Small intestine (tissue), 7 donors: ENCODE measurements around the gene LRP2BP. TPM values are rescaled to one million over a fixed set of nuclear protein-coding genes. Genes with fewer than 3 reads are reported as not detected.
A peak's percentile ranks its signal among the peaks of the same experiment; 100 is the strongest.

ENCODE experiments used
- DNase-seq, 2 donors: peaks; one replicate each; pipeline versions ENCODE4 v3.0.0 to v3.0.0-alpha.2; 2013
- FAIRE-seq: peaks from 2 replicates; lab custom pipeline; 2012; peaks lifted over from hg19 to GRCh38; lab: Jason Lieb, UNC
- H3K27ac ChIP-seq, 3 donors: one replicate each; pipeline ENCODE4 v1.5.1; 2013; ENCODE audit warnings: low read length in 2 of 3, mild to moderate bottlenecking in 2 of 3, control low read depth in 1 of 3, inconsistent platforms in 1 of 3, low read depth in 1 of 3, moderate library complexity in 1 of 3
- H3K27me3 ChIP-seq, 3 donors: one replicate each; pipeline ENCODE4 v1.6.1; 2013; ENCODE audit warnings: low read length in 3 of 3, inconsistent platforms in 1 of 3; ENCODE audit not compliant: control insufficient read depth in 3 of 3, insufficient read depth in 3 of 3
- H3K36me3 ChIP-seq, 3 donors: one replicate each; pipeline ENCODE4 v1.6.1; 2013; ENCODE audit warnings: low read length in 3 of 3, inconsistent platforms in 1 of 3, low read depth in 1 of 3, mild to moderate bottlenecking in 1 of 3, moderate library complexity in 1 of 3; ENCODE audit not compliant: control insufficient read depth in 3 of 3, insufficient read depth in 2 of 3
- H3K4me1 ChIP-seq, 3 donors: one replicate each; pipeline ENCODE4 v1.6.1; 2013; ENCODE audit warnings: low read length in 2 of 3, inconsistent platforms in 1 of 3, low read depth in 1 of 3, mild to moderate bottlenecking in 1 of 3, moderate library complexity in 1 of 3; ENCODE audit not compliant: control insufficient read depth in 3 of 3, insufficient read depth in 2 of 3
- H3K4me3 ChIP-seq, 3 donors: one replicate each; pipeline ENCODE4 v1.5.1; 2013; ENCODE audit warnings: low read length in 3 of 3, control low read depth in 1 of 3, inconsistent platforms in 1 of 3, low read depth in 1 of 3, mild to moderate bottlenecking in 1 of 3, moderate library complexity in 1 of 3
- H3K9me3 ChIP-seq, 2 donors: one replicate each; pipeline ENCODE4 v1.6.1; 2013; ENCODE audit warnings: low read depth in 1 of 2, low read length in 1 of 2; ENCODE audit not compliant: control insufficient read depth in 2 of 2, insufficient read depth in 1 of 2
- whole genome bisulfite sequencing, 3 donors: extraction: QIAGEN DNeasy Blood & Tissue Kit; methylation state at CpG; one replicate each; pipeline ENCODE4 v1.1.7; 2013; 5-methylcytosine and 5-hydroxymethylcytosine counted together
- polyA plus RNA-seq, 4 donors: library from polyadenylated mRNA; stranded (reverse) in 3 of 4; unstranded in 1 of 4; fragments of 200-250 nt in 3 of 4; fragments of 120-200 nt in 1 of 4; gene quantifications; one replicate each; pipeline versions ENCODE4 v1.2.1 to v1.2.3, GENCODE V29; 2013
- donor health status: healthy with polysubstance abuse.
- donor health status: control.
- donor health status: control.
- donor health status: Bipolar disorder and iron deficiency.
- donor health status: healthy.

LRP2BP gene
- polyA plus RNA-seq, 4 donors: 0.21 to 1.6 (median 0.22) TPM; not detected in 1

DNA sequence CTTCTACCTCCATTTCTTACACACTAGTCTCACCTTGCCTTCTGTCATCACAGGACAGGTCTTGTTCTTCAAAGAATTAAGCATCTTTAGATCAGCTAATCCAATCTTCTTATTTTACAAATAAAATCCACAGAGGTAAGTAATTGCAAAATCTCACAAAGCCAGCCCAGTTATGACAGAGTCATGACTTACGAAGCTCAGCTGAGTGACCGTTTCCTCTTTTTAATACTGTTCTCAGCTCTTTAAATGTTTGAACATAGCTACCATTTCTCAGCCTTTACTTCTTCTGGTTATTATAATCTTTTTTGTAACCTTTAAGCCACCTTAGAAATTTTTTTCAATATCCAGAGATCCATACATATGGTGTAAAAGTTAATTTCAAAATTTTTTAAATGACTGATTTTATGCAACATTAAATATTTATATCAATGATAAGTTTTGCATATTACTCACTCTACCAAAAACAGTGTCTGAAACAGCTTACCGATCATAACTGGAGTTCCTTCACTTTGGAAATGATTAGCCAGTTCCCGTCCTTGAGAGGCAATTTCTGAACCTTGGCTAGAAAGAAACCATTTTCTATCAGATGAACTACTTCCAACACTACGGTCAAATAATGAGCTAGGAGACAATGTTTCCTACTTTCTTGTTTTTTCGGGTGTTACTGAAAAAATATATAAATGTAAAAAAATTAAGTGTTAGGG is 9.7 kb upstream of the LRP2BP start:
- H3K27me3 ChIP-seq: no peaks in the 10 kb centered on the region
- no peaks in the 10 kb centered on the region for H3K4me1 ChIP-seq
- H3K27ac ChIP-seq: peak overlapping the region in 1 of 3 donors; percentile 31
- H3K9me3 ChIP-seq: peaks cover 0 to 3% of the 10 kb centered on the region in 2 donors
- DNase-seq: no peak
- WGBS, 3 donors: 83 to 88% (median 84%) methylated on average over 6 of the region's 6 CpGs
- no peak overlapping the region for H3K4me3 ChIP-seq
- peaks cover 0 to 32% (median 10%) of the 10 kb centered on the region in 3 donors for H3K36me3 ChIP-seq
- no peak for FAIRE-seq

- WGBS, 3 donors: 97 to 98% (median 97%) methylated on average over 4 of the region's 4 CpGs
Observed at GRCh38 chr4:185404031-185404430, 8.3 kb upstream of the LRP2BP start.

DNA sequence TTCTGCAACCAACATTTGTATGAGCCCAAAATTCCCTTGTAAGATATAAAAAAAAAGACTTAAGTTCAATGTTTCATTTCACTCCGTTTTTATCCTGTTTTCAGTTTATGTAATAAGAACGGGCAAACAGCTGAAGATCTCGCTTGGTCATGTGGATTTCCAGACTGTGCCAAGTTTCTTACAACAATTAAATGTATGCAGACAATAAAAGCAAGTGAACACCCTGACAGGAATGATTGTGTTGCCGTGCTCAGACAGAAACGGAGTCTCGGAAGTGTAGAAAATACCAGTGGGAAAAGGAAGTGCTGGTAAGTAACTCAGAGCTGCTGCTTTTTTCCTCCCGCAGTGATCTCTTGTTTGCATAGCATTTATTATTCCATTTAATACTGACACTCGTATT is 3.7 kb upstream of the LRP2BP start:
- H3K9me3 ChIP-seq: no peaks in the 10 kb centered on the region
- H3K27ac ChIP-seq: no peak overlapping the region
- H3K36me3 ChIP-seq: peaks cover 0 to 14% (median 7%) of the 10 kb centered on the region in 3 donors
- DNase-seq: no peak
- no peaks in the 10 kb centered on the region for H3K27me3 ChIP-seq
- WGBS, 3 donors: 77 to 88% (median 82%) methylated on average over 8 of the region's 8 CpGs
- H3K4me1 ChIP-seq: peaks cover 0 to 10% (median 0%) of the 10 kb centered on the region in 3 donors
- FAIRE-seq: no peak
- H3K4me3 ChIP-seq: no peak overlapping the region

More at GRCh38 chr4:185404031-185404430, 8.3 kb upstream of the LRP2BP start:
- no peaks in the 10 kb centered on the region for H3K27me3 ChIP-seq
- no peaks in the 10 kb centered on the region for H3K9me3 ChIP-seq
- no peak overlapping the region for H3K27ac ChIP-seq
- no peak overlapping the region for H3K4me3 ChIP-seq
- peaks cover 0 to 28% (median 7%) of the 10 kb centered on the region in 3 donors for H3K36me3 ChIP-seq
- H3K4me1 ChIP-seq: no peaks in the 10 kb centered on the region
- FAIRE-seq (no peak), DNase-seq (no peak)

DNA sequence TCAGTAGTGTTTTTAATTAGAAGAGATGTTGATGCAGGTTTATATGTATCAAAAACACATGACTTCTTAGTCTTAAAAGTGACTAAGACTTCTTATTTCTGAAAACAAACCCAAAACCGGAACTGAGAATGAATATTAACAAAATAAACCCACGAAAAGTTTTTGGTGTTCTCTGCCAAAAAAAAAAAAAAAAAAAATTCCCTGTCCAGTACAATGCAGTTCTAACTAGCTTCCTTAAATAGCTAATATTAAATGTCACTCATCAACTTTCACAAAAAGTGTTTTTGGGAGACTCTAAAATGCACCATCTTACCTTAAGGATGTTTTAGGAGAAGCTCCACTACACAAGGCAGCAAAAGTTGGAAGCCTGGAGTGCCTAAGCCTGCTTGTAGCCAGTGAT is 2.9 kb upstream of the LRP2BP start:
- Histone ChIP-seq H3K4me3 (no peak overlapping the region), H3K9me3 (no peaks in the 10 kb centered on the region), H3K36me3 (peaks cover 0 to 8% (median 7%) of the 10 kb centered on the region in 3 donors), H3K27ac (peak overlapping the region in 1 of 3 donors; percentile 36), H3K27me3 (no peaks in the 10 kb centered on the region), H3K4me1 (peaks cover 0 to 10% (median 0%) of the 10 kb centered on the region in 3 donors)
- 39 to 78% (median 73%) methylated on average over 2 of the region's 2 CpGs for WGBS, 3 donors
- FAIRE-seq (peak; percentile 5), DNase-seq (no peak)

DNA sequence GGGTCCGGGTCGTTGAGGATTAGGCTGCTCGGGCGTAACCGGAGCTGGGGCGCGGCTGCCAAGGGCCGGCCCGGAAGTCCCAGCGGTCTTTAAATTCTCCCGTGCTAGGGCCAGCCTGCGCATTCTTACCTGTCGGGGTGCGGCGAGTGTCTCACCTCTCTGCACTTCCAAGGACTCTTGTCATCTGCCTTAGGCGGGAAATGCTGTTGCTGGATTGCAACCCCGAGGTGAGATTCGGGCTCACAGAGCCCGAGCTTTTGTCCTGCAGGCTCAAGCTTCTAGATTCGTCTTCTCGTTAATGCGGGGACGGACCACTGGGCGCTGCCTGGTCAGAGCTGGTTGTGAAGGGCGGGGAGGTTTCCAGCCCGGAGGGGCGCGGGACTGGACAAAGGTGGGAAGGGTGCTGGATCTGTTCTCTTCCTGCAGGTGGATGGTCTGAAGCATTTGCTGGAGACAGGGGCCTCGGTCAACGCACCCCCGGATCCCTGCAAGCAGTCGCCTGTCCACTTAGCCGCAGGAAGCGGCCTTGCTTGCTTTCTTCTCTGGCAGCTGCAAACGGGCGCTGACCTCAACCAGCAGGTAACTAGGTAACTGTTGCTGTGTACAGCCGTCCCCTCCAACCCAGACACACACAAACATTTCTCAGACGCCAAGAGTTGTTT is 1.1 kb upstream of the LRP2BP start, which contains the start of gene ANKRD37:
Gene ANKRD37, plus strand, starts transcription at position 118 of the 662 bp plus-strand sequence. Its CDS starts 83 bp downstream, at position 201.
- Histone ChIP-seq H3K9me3 (no peaks in the 10 kb centered on the region), H3K4me3 (peak within 1 kb of the TSS; percentile 71 to 94 (median 83)), H3K36me3 (peaks cover 0 to 3% (median 2%) of the 10 kb centered on the region in 3 donors), H3K27ac (peak within 1 kb of the TSS; percentile 100), H3K4me1 (peaks cover 0 to 10% (median 0%) of the 10 kb centered on the region in 3 donors), H3K27me3 (no peaks in the 10 kb centered on the region)
- DNase-seq (peak; percentile 60 to 78), FAIRE-seq (no peak)
- 3 to 10% (median 9%) methylated on average over 36 to 38 of the region's 38 CpGs for WGBS, 3 donors

DNA sequence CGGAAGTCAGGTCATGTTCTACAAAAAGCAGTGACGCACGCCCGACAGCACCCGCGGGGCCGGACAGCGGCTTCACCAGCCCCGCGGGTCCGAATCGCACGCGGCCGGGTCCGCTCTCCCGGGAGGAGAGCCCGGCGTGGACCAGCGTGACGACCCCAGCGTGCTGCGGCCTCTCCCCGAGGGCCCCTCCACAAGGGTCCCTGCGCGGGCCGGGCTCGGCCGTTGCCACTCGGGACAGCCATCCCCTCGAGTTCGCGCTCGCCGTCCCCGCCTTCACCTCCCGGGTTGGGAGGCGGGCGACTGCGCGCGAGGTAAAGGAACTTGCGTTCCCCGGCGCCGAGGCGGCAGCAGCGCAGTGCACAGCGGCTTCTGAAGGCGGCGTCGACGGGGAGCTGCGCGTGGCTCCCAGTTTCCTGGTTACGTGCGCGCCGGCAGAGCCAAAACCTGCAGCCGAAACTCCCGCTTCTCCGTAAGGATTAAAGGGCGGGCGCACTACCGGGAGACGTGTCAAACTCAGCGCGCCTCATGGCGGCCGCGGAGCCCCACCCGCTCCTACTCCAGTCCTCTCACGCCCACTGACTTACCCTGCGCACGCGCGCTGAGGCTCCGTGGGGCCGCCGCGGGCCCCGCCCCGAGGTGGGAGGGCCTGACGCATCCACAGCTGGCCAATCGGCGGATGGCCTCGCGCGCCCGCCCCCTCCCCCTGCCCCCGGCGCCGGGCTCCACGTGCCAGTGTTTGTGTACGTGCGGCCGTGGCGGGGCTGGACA is 416 bp upstream of the LRP2BP start:
- WGBS, 3 donors: 0 to 1% (median 0%) methylated on average over 74 to 98 of the region's 98 CpGs
- H3K36me3 ChIP-seq: no peaks in the 10 kb centered on the region
- peak overlapping the region; percentile 71 to 94 (median 83) for H3K4me3 ChIP-seq
- H3K4me1 ChIP-seq: peaks cover 0 to 10% (median 0%) of the 10 kb centered on the region in 3 donors
- no peak for FAIRE-seq
- no peaks in the 10 kb centered on the region for H3K9me3 ChIP-seq
- peak; percentile 99 for DNase-seq
- no peaks in the 10 kb centered on the region for H3K27me3 ChIP-seq
- H3K27ac ChIP-seq: peak overlapping the region; percentile 100

GRCh38 chr4:185394568-185395237 is 1.0 kb downstream of the LRP2BP start:
- no peaks in the 10 kb centered on the region for H3K36me3 ChIP-seq
- no peaks in the 10 kb centered on the region for H3K9me3 ChIP-seq
- WGBS, 3 donors: 54 to 66% (median 60%) methylated on average over 12 of the region's 12 CpGs
- peak overlapping the region in 2 of 3 donors; percentile 1 to 100 for H3K27ac ChIP-seq
- FAIRE-seq: no peak
- H3K27me3 ChIP-seq: no peaks in the 10 kb centered on the region
- H3K4me3 ChIP-seq: peak overlapping the region in 2 of 3 donors; percentile 19 to 83
- DNase-seq: peak; percentile 5 to 6
- peaks cover 0 to 10% (median 0%) of the 10 kb centered on the region in 3 donors for H3K4me1 ChIP-seq
